ENCODE measurements around the gene DDX46.
A peak's percentile ranks its signal among the peaks of the same experiment; 100 is the strongest.
"Not testable (repeated sequence)": the region's sequence is repeated elsewhere in the genome, so short reads cannot be mapped to it uniquely, and the experiment has no call there.

Gene DDX46

DNA sequence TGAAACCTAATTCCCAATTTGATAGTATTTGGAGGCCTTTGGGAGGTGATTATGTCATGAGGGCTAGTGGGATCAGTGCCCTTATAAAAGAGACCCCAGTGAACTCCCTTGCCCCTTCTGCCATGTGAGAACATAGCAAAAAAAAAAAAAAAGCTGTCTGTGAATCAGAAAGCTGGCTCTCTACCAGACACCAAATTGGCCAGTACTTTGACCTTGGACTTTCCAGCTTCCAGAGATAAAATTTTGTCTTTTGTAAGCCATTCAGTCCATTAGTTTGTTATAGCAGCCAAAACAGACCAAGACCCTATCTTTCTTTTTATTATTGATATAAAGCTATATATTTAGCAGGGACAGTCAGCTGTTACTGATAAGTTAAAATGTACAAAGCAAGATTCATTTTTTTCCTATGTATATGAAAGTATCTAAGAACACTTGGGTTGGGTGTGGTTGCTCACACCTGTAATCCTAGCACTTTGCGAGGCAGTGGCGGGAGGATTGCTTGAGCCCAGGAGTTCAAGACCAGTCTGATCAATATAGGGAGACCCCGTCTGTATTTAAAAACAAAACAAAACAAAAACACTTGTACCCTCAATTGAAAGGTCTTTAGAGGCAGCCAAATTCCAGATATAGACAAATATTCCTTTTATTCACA, 79.1 kb downstream of the DDX46 start:
- Histone ChIP-seq H3K27me3 (ENCODE audit: insufficient read depth, low read depth, severe bottlenecking) (no peaks in the 10 kb centered on the region), H3K27ac (no peak overlapping the region), H3K9me3 (ENCODE audit: severe bottlenecking) (no peaks in the 10 kb centered on the region), H3K4me3 (ENCODE audit: low read depth, low read length) (no peak overlapping the region), H3K36me3 (peaks cover 57% of the 10 kb centered on the region)
- DNase-seq = no peak
- TF ChIP-seq CTCF (IDR thresholded peaks at IDR 0.05; ENCODE audit: low read depth, low read length) = no peak

DNA sequence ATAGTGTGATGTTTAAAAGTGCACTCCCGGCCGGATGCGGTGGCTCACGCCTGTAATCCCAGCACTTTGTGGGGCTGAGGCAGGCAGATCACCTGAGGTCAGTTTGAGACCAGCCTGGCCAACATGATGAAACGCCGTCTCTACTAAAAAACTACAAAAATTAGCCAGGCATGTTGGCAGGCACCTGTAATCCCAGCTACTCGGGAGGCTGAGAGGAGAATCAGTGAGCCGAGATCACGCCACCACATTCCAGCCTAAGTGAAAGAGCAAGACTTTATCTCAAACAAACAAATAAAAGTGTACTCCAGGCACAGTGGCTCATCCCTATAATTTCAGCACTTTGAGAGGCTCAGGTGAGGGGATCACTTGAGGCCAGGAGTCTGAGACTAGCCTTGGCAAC, 79.8 kb downstream of the DDX46 start:
- H3K4me3 ChIP-seq (ENCODE audit: low read depth, low read length); DNase-seq; H3K9me3 ChIP-seq (ENCODE audit: severe bottlenecking); H3K27me3 ChIP-seq (ENCODE audit: insufficient read depth, low read depth, severe bottlenecking); H3K27ac ChIP-seq: not testable (repeated sequence)
- H3K36me3 ChIP-seq = peaks cover 52% of the 10 kb centered on the region

GRCh38 chr5:134840811-134841210, 82.2 kb downstream of the DDX46 start:
- TF ChIP-seq CTCF (IDR thresholded peaks at IDR 0.05; ENCODE audit: low read depth, low read length) = no peak
- Histone ChIP-seq H3K9me3 (ENCODE audit: severe bottlenecking) (no peaks in the 10 kb centered on the region), H3K27me3 (ENCODE audit: insufficient read depth, low read depth, severe bottlenecking) (no peaks in the 10 kb centered on the region), H3K36me3 (peaks cover 46% of the 10 kb centered on the region), H3K4me3 (ENCODE audit: low read depth, low read length) (no peak overlapping the region), H3K27ac (no peak overlapping the region)
- DNase-seq = no peak

DNA sequence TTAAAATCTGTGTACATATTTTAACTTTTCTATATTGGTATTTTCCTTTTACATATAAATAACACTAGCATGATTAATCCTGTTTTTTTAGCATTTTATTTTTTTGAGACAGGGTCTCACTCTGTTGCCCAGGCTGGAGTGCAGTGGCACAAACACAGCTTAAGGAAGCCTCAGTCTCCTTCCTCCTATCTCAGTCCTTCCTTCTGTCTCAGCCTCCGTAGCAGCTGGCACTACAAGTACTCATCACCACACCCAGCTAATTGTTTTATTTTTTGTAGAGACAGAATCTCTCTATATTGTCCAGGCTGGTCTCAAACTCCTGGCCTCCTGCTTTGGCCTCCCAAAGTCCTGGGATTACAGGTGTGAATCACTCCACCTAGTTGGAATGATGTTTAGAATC, 85.7 kb downstream of the DDX46 start:
- H3K9me3 ChIP-seq (ENCODE audit: severe bottlenecking) = no peaks in the 10 kb centered on the region
- H3K4me3 ChIP-seq (ENCODE audit: low read depth, low read length) = no peak overlapping the region
- no peak overlapping the region for H3K27ac ChIP-seq
- H3K36me3 ChIP-seq = peaks cover 53% of the 10 kb centered on the region
- no peaks in the 10 kb centered on the region for H3K27me3 ChIP-seq (ENCODE audit: insufficient read depth, low read depth, severe bottlenecking)
- no peak for TF ChIP-seq CTCF (IDR thresholded peaks at IDR 0.05; ENCODE audit: low read depth, low read length)
- no peak for DNase-seq

- no peak for TF ChIP-seq CTCF (IDR thresholded peaks at IDR 0.05; ENCODE audit: low read depth, low read length)
- H3K4me3 ChIP-seq (ENCODE audit: low read depth, low read length) = peak overlapping the region; percentile 17
- DNase-seq = no peak
- H3K27me3 ChIP-seq (ENCODE audit: insufficient read depth, low read depth, severe bottlenecking) = no peaks in the 10 kb centered on the region
- no peaks in the 10 kb centered on the region for H3K9me3 ChIP-seq (ENCODE audit: severe bottlenecking)
- peak overlapping the region; percentile 95 for H3K27ac ChIP-seq
- peaks cover 52% of the 10 kb centered on the region for H3K36me3 ChIP-seq
Measured at GRCh38 chr5:134845335-134845851, 86.8 kb downstream of the DDX46 start.

DNA sequence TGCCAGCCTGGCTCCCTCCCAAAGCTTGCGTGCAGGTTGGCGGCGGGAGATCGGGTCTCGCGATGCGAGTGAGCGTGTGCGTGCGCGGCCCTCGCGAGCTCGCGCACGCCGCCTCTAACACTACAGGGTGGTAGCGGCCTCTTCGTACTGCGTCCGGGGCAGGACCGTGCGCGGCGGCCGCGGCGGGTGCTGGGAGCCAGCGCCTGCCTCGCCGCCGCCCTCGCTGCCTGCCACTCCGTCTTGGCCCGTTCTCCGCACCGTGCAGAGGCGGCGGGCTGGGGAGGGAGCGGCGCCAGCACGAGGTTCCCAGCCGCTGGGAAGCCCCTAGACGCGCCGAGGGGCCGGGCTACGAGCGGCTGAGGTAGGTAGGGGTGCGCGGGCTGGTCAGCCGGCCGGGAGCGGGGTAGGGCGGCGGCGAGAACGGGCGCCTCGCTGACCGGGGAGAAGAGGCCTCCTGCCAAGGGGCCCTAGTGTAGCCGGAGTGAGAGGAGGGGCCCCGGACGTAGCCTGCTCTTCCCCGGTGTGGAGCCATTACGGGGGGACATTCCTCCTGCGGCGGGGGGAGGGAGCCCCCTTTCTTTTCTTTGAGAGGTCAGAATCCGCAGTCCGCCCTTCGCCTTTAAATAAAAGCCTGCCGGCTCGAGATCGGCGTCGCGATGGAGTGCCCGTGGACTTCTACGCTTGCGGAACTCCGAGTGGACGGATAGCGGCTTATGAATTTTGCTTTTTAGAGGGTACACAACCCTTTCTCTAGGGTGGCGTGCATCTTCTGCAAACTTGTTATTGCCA, 87.5 kb downstream of the DDX46 start, which contains the start of gene C5orf24:
Gene C5orf24 (plus strand): TSS at position 117 of the 789 bp plus-strand sequence. CDS start 8,933 bp downstream, outside the sequence.
- peak; percentile 96 for DNase-seq
- Histone ChIP-seq H3K27me3 (ENCODE audit: insufficient read depth, low read depth, severe bottlenecking) (no peaks in the 10 kb centered on the region), H3K9me3 (ENCODE audit: severe bottlenecking) (no peaks in the 10 kb centered on the region), H3K4me3 (ENCODE audit: low read depth, low read length) (peak within 1 kb of the TSS; percentile 72), H3K36me3 (peaks cover 46% of the 10 kb centered on the region), H3K27ac (peak within 1 kb of the TSS; percentile 95)
- TF ChIP-seq CTCF (IDR thresholded peaks at IDR 0.05; ENCODE audit: low read depth, low read length) = no peak

Data from WERI-Rb-1 (cell line).